Germinal center (tissue), 1 donor: Measurements from ENCODE around the gene RHBDF2.
"Not testable (repeated sequence)": the region's sequence is repeated elsewhere in the genome, so short reads cannot be mapped to it uniquely, and the experiment has no call there.

Source experiments
- DNase-seq: peaks from one replicate; pipeline ENCODE4 v3.0.0; 2012; ENCODE audit warnings: mixed read lengths, low spot score

The RHBDF2 gene

DNA sequence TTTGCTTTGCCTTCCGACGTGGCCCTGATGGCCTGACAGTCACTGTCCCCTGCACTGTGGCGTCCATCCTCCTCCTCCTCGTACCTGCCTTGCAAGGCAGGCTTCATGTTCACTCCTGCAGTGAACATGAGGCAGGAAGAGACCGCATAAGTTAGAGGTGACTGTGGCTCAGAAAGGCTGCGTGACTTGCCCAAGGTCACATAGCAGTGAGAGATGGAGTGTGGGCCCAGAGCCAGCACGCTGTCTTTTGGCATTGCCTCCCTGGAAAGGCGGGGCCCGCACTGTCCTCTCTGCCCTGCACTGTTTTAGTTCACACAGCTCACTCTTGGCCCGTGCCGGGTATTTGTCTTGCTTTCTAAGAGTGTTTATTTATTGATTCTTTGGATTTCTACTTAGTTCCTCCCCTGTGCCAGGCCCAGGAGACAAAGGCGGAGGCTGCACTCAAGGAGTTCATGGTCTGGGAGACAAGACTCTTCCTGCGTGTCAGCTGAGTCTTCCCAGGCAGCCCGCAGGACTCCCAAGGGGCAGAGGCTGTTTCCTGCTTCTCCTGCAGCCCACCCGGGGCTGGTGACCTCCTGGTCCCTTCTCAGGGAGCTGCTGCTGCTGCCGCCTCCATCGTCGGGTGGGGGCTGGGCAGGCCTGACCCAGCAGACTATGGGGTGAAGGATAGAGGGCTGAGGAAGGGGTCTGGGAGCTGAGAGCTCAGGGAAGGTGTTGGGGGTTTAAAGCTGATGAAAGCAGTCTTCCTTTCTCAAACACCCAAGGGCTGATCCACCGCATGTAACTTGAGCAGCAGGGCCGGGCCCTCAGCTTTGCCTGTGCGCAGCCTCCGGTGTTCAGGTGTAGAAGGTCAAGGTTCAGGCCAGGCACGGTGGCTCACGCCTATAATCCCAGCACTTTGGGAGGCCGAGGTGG, 23.6 kb upstream of the RHBDF2 start:
- DNase-seq = no peak

DNA sequence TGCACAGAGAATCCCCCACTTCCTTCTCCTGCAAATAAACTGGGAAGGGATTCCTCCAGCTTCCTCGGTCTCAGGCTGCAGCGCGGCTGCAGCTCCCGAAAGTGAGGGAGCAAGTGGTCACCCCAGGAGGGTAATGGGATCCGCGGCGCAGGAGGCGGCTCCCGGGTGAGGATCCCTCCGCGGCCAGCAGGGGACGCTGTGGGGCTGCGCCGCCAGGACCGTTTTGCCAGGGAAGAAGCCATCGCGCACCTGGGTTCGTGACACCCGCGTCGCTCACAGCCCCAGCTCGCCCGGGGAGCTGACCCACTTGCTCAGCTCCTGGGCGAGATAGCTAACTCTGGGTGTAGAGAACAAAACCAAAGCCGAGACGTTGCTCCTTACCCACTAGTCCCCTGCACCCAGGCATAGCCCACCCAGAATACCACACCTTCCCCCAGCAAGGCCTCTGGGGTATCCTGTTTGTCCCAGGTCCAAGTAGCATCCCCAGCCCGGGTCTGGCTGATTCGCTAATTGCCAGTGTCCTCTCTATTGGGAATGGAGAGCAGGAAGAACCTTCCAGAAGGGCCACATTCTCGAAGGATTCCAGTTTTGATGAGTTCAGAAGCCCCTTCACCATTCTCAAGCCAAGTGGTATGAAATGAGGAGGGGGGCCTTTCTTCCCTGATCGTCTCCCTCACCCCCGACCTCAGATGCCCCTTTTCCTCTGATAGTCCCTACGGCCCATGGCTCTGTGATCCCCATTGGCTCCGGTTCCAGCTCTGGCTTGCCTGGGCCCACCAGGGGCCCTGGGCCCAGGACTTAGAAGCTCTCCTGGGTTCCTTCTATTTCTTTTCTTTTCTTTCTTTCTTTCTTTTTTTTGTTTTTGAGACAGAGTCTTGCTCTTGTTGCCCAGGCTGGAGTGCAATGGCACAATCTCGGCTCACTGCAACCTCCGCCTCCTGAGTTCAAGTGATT, 22.1 kb upstream of the RHBDF2 start:
- peak; percentile 83 for DNase-seq

DNA sequence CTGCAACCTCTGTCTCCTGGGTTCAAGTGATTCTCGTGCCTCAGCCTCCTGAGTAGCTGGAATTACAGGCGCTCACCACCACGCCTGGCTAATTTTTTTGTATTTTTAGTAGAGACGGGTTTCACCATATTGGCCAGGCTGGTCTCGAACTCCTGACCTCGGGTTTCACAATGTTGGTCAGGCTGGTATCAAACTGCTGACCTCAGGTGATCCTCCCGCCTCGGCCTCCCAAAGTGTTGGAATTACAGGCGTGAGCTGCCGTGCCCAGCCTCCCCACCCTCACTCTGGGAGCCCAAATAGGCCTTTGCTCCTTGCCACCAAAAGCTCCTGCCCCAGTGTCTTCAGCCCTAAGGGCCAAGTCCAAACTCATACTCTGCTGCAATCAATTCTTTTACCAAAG, 20.5 kb upstream of the RHBDF2 start:
- DNase-seq = not testable (repeated sequence)

DNA sequence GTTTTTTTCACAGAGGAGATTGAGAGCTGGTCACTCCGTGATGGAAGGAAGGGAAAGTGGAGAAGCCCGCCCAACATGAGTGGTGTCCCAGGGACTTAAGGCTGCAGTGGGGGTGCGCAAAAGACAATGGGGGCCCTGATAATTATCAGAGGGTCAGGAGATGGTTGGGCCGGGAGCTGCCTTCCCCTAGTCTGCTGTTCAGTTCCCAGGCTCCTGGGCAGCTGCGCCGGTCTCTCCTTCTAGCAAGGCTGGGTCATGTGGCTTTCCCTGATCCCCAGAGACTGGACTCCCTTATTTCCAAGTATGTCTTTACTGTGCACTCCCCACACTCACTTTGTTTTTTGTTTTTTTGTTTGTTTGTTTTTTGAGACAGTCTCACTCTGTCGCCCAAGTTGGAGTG, 20.0 kb upstream of the RHBDF2 start:
- no peak for DNase-seq

DNA sequence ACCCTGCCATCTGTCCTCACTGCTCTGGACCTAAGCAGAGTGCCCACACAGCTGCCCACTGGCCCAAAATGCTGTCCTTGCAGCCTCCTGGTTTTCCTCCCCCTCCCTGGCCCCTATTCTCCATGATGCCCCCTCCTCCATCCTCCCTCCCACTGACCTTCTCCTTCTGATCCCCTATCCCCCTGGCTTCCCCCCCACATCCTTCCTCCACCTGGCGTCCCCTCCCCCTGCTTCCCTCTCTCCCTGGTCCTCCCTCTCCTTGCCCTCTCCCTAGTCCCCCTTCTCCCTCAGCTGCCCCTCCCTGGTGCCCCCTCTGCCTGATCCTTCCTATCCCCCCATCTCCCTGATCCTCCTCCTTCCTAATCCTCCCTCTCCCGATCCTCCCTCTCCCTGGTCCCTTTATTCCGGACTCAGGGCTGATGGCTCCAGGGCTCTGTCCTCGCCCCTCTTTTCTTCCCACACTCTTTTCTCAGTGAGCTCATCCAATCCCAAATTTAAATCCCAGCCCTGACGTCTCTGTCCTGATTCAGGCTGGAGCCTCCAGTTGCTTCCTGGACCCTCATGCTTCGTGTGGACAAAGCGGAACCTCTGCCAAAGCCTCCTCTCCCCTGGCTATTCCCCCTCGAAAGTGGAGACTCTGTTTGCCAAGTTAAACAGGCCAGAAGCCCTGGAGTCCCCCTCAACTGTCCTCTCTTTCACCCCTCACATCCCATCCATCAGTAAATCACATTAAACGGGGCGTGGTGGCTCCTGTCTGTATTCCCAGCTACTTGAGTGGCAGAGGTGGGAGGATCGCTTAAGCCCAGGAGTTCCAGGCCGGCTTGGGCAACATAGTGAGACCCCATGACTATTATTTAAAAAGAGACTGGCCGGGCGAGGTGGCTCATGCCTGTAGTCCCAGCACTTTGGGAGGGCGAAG, 18.1 kb upstream of the RHBDF2 start:
- no peak for DNase-seq

DNA sequence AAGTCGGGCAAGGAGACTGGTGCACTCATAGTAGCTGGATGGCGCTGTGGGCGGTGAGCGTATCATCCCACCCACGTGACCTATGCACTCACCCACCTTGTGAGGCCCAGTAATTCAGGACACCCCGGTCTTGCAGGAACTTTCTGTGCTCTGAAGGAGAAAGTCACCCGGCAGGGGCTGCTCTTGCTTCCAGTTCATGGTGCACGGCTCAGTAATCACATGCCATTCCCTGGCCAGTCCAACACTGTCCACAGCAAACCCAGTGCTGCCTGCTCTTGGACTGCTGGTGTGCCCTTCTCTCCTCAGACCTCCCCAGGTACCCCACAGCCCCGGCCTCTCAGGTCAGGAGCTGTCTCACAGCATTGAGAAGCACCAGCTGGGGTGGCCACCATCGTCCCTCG, 16.4 kb upstream of the RHBDF2 start:
- DNase-seq = no peak

DNA sequence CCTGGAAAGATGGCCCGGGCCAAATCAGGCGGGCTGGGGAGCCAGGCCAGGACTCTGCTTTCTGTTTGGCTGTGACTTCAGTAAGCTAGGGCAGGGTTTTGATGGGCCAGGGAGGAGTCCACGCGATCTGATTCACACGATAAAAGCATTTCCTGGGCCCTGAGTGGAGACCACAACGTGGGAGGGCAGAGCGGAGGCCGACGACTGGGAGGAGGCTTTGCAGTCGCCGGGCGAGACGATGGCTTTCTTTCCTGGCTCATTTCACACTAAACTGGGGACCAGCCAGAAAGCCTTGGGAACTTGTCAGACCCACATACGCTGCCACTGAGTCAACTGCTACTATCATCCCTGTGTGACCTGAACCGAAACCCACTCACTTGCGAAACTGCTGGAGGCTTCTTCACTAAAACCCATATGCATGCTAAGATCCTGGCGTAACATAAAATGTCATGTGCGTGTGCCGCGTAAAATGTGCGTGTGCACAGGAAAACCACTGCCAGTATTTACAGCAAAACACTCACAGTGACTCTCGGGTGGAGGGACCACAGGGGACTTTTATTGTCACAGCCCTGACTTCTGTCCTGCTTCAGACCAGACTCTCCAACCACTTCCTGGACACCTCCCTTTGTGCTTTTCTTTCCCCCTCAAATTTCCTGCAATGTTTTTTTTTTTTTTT, 14.2 kb upstream of the RHBDF2 start:
- DNase-seq = no peak

DNA sequence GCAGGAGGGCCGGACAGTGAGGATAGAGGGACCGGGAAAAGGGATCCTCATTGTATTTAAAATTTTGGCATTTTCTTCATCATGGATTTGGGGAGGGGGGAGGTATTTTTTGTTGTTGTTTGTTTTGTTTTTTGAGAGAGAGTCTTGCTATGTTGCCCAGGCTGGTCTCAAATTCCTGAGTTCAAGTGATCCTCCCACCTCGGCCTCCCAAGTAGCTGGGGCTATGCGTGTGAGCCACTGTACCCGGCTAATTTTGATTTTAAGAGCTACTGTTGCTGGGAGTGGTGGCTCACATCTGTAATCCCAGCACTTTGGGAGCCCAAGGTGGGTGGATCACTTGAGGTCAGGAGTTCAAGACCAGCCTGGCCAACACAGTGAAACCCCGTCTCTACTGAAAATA, 13.1 kb upstream of the RHBDF2 start:
- DNase-seq = not testable (repeated sequence)

DNA sequence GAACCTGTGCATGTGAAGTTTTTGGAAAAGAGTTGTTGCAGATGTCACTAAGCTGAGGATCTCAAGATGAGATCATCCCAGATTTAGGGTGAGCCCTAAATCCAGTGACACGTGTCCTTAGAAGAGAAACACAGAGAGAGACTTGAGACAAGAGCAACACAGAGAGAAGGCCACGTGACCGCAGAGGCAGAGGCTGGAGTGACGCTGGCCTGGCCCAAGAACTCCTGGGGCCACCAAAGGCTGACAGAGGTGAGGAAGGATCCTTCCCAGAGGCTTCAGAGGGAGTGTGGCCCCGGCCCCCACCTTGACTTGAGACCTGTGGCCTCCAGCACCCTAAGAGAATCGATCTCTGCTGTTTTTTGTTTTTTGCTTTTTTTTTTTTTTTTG, 12.1 kb upstream of the RHBDF2 start:
- DNase-seq = no peak

DNA sequence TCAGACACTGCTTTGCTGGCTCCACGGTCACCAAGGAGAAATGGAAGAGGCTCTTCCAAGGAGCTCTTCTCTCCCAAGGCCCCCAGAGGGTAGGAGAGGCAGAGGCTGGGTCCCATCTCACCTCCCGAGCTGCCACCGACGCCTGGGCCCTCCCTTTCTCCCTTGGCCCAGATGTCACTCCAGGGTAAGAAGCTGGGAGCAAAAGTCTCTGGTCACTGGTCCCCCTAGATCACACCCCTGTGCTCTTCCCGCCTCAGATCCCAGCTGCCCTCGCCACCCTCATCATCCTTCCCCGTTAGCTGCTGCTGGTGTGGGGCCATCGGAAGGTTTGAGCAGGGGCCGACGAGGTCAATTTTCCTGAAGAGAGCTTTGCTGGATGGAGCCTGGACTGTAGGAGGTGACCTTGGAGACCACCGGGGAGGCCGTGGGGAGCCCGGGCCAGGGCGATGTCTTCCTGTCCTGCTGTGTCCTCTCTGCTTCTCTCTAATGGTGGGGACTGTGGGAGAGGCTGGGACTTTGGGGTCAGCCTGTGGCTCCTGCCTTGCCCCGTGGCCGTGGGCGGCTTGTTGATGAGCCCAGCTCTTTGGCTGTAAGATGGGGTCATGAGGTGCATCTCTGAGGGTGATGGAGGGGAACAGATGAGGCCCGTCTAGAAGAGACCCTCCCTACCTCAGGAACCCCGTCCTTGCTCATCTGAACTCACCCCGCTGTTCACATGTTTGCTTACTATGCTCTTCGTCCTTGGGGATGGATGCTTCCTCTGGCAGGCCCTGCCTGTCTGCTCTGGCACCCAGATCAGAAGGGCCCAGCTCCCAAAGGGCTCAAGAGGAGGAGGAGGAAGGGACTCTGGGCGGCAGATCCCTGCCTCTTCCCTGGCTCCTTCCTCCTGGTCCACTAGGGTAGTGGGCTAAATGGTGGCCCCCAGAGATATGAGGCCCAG, 11.4 kb upstream of the RHBDF2 start:
- DNase-seq = no peak

DNA sequence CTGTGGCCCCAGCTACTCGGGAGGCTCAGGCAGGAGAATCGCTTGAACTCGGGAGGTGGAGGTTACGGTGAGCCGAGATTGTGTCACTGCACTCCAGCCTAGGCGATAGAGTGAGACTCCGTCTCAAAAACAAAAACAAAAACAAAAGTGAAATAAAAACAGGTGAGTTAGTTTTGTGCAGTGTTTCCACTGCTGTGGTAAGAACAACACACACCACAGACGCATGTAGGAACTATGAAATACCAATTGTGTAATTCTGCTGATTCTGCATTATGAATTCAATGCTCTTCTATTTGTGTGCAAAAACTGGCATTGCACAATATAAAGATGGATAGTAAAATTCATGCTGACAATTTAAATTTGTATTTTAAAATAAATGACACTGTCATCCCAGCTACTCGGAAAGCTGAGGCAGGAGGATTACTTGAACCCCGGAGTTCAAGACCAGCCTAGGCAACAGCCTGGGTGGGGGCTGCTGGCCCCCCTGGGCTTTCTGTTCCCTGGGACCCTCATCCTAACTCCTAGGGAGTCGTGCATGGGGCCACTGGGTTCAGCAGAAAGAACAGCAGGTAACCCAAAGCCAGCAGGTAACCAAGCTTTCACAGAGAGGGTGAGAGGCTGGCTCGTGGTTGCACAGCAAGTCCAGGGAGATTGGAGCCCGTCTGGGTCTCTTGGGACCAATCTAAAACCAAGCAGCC, 10.6 kb upstream of the RHBDF2 start:
- no peak for DNase-seq

DNA sequence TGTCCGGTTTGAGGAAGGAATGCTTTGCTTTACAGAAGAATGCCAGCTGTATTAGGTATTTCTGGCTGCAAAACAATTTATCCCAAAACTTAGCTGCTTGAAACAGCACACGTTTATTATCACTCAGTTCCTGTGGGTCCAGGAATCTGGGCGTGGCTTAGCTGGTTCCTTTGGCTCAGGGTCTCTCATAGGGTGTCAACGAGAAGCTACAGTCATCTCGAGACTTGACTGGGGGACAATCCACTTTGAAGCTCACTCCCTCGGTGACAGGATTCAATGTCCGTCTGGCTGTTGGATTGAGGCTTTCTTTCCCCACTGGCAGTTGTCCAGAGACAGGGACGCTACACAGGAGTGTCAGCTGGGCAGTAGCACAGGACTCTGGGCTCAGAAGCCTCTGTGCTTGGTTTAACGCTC, 9.6 kb upstream of the RHBDF2 start:
- DNase-seq = no peak

DNA sequence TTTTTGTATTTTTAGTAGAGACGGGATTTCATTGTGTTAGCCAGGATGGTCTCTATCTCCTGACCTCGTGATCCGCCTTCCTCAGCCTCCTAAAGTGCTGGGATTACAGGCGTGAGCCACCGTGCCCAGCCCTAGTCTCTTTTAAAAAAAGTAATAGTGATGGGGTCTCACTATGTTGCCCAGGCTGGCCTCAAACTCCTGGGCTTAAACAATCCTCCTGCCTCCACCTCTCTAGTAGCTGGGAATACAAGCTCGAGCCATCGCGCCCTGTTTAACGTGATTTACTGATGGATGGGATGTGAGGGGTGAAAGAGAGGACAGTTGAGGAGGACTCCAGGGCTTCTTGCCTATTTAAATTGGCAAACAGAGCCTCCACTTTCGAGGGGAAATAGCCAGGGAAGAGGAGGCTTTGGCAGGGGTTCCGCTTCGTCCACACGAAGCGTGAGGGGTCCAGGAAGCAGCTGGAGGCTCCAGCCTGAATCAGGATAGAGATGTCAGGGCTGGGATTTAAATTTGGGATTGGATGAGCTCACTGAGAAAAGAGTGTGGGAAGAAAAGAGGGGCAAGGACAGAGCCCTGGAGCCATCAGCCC, 7.3 kb upstream of the RHBDF2 start:
- DNase-seq = not testable (repeated sequence)

DNA sequence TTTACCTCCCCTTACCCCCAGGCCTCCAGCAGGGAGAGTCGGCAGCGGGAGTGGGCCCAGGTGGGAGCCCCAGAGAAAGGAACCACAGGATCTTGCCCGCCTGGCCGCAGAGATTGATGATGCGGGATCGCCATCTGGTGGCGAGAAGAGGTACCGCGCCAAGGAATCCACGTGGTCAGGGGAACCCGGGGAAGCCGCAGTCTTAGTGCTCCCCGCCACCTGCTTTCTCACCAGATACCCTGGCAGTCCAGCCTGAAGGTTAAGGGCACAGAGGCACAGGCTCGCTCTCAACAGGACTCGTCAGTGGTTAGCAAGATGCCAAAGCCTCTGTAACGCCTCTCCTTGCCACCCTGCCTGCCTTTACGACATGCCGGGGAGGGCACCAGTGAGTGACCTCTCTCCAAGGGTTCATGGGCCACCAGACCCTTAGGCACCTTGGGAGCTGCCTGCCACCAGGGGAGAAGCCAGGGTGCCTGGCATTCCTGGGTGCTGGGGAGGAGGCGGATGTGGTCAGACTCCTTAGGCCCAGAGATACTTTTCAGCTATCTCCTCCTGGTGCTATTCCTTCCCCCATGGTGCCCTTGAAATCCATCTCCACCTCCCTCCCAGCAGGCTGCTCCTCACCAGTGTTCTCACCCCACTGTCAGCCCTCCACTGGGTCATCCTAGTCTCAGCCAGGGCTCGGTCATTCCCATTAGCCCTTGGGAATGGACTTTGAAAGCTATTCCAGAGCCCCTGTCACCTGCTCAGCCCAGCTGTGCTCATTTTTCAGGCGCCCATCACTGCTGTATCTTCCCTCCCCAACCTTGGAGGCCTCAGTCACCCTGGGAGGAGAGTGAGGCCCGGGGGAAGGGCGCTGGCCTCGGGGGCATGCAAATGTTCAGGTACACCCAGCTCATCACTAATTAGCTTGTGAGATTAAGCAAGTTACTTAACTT, 5.5 kb upstream of the RHBDF2 start:
- DNase-seq = peak; percentile 84

DNA sequence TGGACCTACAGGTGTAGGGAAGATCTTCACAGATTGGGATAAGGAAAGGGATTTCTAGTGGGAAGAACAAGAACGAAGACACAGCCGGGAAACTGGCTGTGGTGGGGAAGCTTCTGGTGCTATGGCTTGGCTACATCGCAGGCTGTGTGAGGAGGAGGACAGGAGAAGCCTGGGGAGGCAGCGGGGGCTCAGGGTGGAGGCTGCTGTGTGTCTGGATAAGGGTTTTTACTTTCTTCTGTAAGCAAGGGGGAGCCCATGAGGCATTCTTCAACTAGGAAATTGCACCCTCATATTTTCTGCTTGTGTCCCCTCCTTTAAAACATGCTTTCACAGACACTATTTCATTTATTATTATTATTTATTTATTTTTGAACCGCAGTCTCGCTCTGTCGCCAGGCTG, 2.9 kb upstream of the RHBDF2 start:
- DNase-seq = peak; percentile 36

DNA sequence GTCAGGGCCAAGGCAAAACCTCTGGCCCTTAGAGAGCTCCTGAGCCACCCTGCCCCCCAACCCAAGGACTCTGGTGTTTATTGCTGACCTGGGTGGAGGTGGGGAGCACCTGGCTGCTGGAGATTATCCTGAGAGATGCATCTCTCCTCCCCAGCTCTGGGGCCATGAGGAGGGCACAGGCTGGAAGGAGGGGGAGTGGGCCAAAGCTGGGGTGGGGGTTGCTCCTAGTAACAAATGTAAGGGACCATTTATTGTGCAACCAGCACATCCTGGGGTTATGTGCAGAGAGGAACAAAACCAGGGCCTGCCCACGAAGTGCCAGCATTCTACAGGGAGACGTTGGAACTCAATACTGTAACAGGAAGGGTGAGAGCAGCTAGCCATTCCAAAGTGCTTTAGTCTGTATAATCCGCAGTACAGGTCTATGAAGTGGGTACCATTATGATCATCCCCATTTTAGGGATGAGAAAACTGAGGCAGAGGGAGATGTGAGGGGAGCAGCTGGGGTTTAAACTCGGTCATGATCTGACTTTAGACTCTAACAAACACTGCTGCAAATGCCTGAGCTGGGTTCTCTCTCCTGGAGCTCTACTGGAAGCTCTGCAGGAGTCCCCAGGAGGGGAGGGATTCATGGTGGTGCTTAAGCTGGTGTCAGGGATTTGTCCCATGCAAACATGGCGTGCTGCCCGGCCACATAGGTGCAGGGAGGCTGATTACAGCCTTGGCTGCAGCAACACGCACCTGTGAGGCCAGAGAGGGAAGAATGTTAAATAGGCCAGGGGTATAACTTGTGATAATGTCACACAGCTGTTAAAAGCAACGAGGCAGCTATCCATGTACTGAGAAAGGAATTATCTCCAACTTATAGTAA, 1.4 kb upstream of the RHBDF2 start:
- DNase-seq = no peak

DNA sequence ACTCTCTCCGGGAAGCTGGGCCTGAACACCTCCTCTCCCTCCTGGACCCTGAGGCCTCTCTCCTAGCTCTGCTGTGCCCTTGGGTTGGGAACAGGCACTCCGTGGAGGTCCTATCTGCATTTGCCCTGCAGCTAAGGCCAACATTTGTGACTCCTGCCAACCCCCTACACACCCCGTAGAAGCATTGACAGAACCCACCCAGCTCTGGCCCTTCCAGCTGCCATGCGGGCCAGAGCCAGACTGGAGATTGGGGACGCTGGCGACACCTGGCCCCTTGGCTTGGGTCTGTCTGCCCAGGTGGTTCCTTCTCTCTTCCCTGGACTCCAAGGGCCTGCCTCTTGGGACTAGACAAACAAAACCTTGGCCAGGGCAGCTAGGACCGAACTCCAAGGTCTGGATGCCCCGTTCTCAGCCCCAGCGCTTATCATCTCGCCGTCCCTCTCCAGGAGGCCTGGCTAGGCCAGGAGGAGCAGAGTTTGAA, 644 bp upstream of the RHBDF2 start:
- DNase-seq = no peak
